Measurements from ENCODE around the gene TRAPPC5. TPM values are rescaled to one million over a fixed set of nuclear protein-coding genes. Genes with fewer than 3 reads are reported as not detected.

The TRAPPC5 gene
- total RNA-seq, 1 experiment from 2014 or later = 77.4 TPM

DNA sequence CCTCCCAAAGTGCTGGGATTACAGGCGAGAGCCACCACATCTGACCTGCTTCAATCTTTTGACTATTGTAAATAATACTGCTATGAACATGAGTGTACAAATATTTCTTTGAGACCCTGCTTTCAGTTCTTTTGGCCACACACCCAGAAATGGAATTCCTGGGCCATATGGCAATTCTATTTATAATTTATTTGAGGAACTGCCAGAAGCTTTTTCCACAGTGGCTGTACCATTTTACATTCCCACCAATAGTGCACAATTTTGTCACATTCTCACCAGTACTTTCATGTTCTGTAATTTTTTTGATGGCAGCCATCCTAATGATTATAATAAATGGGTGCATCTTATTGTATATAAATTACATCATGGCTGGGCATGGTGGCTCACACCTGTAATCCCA is 35.0 kb downstream of the TRAPPC5 start:
- Histone ChIP-seq H4K20me1 (ENCODE audit: control insufficient read depth, insufficient read depth, insufficient read length) (no peaks in the 10 kb centered on the region), H2BK120ac (ENCODE audit: low read depth, low read length, poor library complexity, severe bottlenecking) (no peak overlapping the region), H3K56ac (ENCODE audit: insufficient read length, low read depth, low read length) (no peak overlapping the region), H3K14ac (ENCODE audit: insufficient read depth, low read length) (no peak overlapping the region), H3K23ac (ENCODE audit: insufficient read length, low read depth, low read length) (no peak overlapping the region), H3K18ac (ENCODE audit: insufficient read length, low read depth, low read length) (no peak overlapping the region), H4K8ac (replicated peaks; ENCODE audit: insufficient read length, low read depth, low read length) (no peak overlapping the region), H3K79me2 (ENCODE audit: insufficient read depth, low read length) (no peaks in the 10 kb centered on the region), H3K27me3 (ENCODE audit: insufficient read depth, low read length) (no peaks in the 10 kb centered on the region), H4K5ac (ENCODE audit: insufficient read length, low read depth, low read length) (no peak overlapping the region), H2AFZ (ENCODE audit: low read length) (no peak overlapping the region), H4K91ac (ENCODE audit: insufficient read length, low read depth, low read length) (no peak overlapping the region), H3K23me2 (ENCODE audit: insufficient read length, low read depth, low read length, poor library complexity, severe bottlenecking) (no peaks in the 10 kb centered on the region), H2BK5ac (ENCODE audit: insufficient read length, low read length) (no peak overlapping the region), H3K27ac (ENCODE audit: insufficient read length, low read depth, low read length) (no peak overlapping the region), H3K4me2 (ENCODE audit: insufficient read depth, insufficient read length, low read length) (no peak overlapping the region), H2AK5ac (ENCODE audit: insufficient read length, low read length) (no peak overlapping the region), H2BK15ac (ENCODE audit: low read depth, low read length) (no peak overlapping the region), H3K79me1 (ENCODE audit: insufficient read depth, low read depth, low read length, poor library complexity, severe bottlenecking) (no peaks in the 10 kb centered on the region), H3K9me3 (ENCODE audit: control insufficient read depth, low read depth, low read length) (no peaks in the 10 kb centered on the region), H3T11ph (ENCODE audit: low read length) (no peak overlapping the region), H3K4ac (ENCODE audit: low read depth, low read length) (no peak overlapping the region), H2BK20ac (ENCODE audit: low read depth, low read length, poor library complexity, severe bottlenecking) (no peak overlapping the region), H3K4me1 (ENCODE audit: insufficient read depth, low read length) (no peaks in the 10 kb centered on the region), H3K9ac (ENCODE audit: extremely low read depth, insufficient read length, low read length) (no peak overlapping the region), H2BK12ac (ENCODE audit: insufficient read length, low read depth, low read length) (no peak overlapping the region)
- Mint-ChIP-seq H3K9me3 (no peaks in the 10 kb centered on the region; a peak in 2 of 5 replicates), H3K4me1 (no peaks in the 10 kb centered on the region), H3K27me3 (ENCODE audit: low read depth) (peaks cover 24% of the 10 kb centered on the region), H3K4me3 (no peak overlapping the region), H3K36me3 (ENCODE audit: insufficient read depth in 1 of 3, low read depth in 3 of 3) (no peaks in the 10 kb centered on the region), H3K27ac (no peak overlapping the region; a peak in 1 of 7 replicates)
- no CpG with 5 or more reads among the region's 1 CpG for WGBS (ENCODE audit: extremely low coverage, insufficient read length, low lambda C conversion rate)
- TF ChIP-seq, protein P1, sequence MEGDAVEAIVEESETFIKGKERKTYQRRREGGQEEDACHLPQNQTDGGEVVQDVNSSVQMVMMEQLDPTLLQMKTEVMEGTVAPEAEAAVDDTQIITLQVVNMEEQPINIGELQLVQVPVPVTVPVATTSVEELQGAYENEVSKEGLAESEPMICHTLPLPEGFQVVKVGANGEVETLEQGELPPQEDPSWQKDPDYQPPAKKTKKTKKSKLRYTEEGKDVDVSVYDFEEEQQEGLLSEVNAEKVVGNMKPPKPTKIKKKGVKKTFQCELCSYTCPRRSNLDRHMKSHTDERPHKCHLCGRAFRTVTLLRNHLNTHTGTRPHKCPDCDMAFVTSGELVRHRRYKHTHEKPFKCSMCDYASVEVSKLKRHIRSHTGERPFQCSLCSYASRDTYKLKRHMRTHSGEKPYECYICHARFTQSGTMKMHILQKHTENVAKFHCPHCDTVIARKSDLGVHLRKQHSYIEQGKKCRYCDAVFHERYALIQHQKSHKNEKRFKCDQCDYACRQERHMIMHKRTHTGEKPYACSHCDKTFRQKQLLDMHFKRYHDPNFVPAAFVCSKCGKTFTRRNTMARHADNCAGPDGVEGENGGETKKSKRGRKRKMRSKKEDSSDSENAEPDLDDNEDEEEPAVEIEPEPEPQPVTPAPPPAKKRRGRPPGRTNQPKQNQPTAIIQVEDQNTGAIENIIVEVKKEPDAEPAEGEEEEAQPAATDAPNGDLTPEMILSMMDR (conservative IDR thresholded peaks at IDR 0.05) = no peak
- DNase-seq = no peak

Measured in H9 (cell line).